Spleen (tissue), 11 donors: ENCODE results near the gene IL1RAPL2. TPM values are rescaled to one million over a fixed set of nuclear protein-coding genes. Genes with fewer than 3 reads are reported as not detected.
"Not testable (repeated sequence)": the region's sequence is repeated elsewhere in the genome, so short reads cannot be mapped to it uniquely, and the experiment has no call there.

ENCODE experiments used
- DNase-seq: peaks from one replicate; pipeline ENCODE4 v3.0.0-alpha.2; 2020
- H3K27ac ChIP-seq, 8 donors: fragments of 200-600 bp; sonication (generic) in 7 of 8; 1 replicate in 4 of 8; 2 replicates in 4 of 8; pipeline versions ENCODE4 v1.5.0 to v1.8.0; 2016 to 2021; ENCODE audit warnings: inconsistent platforms in 4 of 8, mild to moderate bottlenecking in 4 of 8, moderate library complexity in 1 of 8
- H3K27me3 ChIP-seq, 7 donors: fragments of 200-600 bp; sonication (generic) in 6 of 7; replicated peaks in 1 of 7; 1 replicate in 4 of 7; 2 replicates in 3 of 7; pipeline versions ENCODE4 v1.5.0 to v1.8.0; 2016 to 2021; ENCODE audit warnings: inconsistent platforms in 3 of 7, mild to moderate bottlenecking in 1 of 7
- H3K36me3 ChIP-seq, 6 donors: fragments of 200-600 bp; sonication (generic) in 5 of 6; 1 replicate in 4 of 6; 2 replicates in 2 of 6; pipeline versions ENCODE4 v1.5.0 to v1.8.0; 2016 to 2021; ENCODE audit warnings: inconsistent platforms in 2 of 6
- H3K4me1 ChIP-seq, 6 donors: fragments of 200-600 bp; sonication (generic) in 5 of 6; 1 replicate in 3 of 6; 2 replicates in 3 of 6; pipeline versions ENCODE4 v1.5.0 to v1.8.0; 2016 to 2021; ENCODE audit warnings: inconsistent platforms in 3 of 6
- H3K4me3 ChIP-seq, 8 donors: fragments of 200-600 bp; sonication (generic) in 7 of 8; 1 replicate in 4 of 8; 2 replicates in 4 of 8; pipeline versions ENCODE4 v1.5.0 to v1.8.0; 2016 to 2021; ENCODE audit warnings: inconsistent platforms in 4 of 8, mild to moderate bottlenecking in 4 of 8, moderate library complexity in 2 of 8
- H3K9me3 ChIP-seq, 8 donors: fragments of 200-600 bp; sonication (generic) in 7 of 8; 1 replicate in 4 of 8; 2 replicates in 4 of 8; pipeline versions ENCODE4 v1.5.0 to v1.8.0; 2016 to 2021; ENCODE audit warnings: inconsistent platforms in 4 of 8
- CTCF ChIP-seq, 11 experiments: fragments of 200-600 bp in 7 of 11; fragments of 450-650 bp in 4 of 11; sonication (generic) in 4 of 11; IDR thresholded peaks in 8 of 11; conservative IDR thresholded peaks in 3 of 11; 1 replicate in 7 of 11; 2 replicates in 4 of 11; pipeline versions ENCODE4 v1.4.0 to v1.8.0; 2016 to 2021; ENCODE audit warnings: antibody characterized with exemption in 11 of 11, inconsistent platforms in 4 of 11, mild to moderate bottlenecking in 1 of 11
- POLR2A ChIP-seq, 3 donors: fragments of 450-650 bp; IDR thresholded peaks; one replicate each; pipeline ENCODE4 v1.5.1; 2017; ENCODE audit warnings: antibody characterized with exemption in 3 of 3, mild to moderate bottlenecking in 1 of 3
- POLR2AphosphoS5 ChIP-seq, 3 donors: sonication (generic); formaldehyde crosslinking; IDR thresholded peaks; one replicate each; pipeline ENCODE4 v1.5.1; 2017; ENCODE audit warnings: antibody characterized with exemption in 3 of 3
- WGBS, 5 donors: extraction: QIAGEN DNeasy Blood & Tissue Kit in 3 of 5; methylation state at CpG; one replicate each; pipeline versions ENCODE4 v1.1.5 to v1.1.7; 2013 to 2018; 5-methylcytosine and 5-hydroxymethylcytosine counted together
- intact Hi-C: fragments of 100-400 bp; cut with DNase I; formaldehyde crosslinking; loops from one replicate; pipeline ENCODE4 v1.15.0; 2023; ENCODE audit warnings: low total_unique reads
- polyA plus RNA-seq, 3 donors: library from polyadenylated mRNA; stranded (reverse); fragments of 200-250 nt; gene quantifications; one replicate each; pipeline ENCODE4 v1.2.1, GENCODE V29; 2013
- total RNA-seq, 7 donors: library from RNA; depleted of rRNA in 3 of 7; stranded (reverse); fragments of >200 nt in 3 of 7; fragmentation: NEBNext Ultra II Directional in 4 of 7; extraction: Animal tissue kit (Norgen Biotek cat#: 25700) in 4 of 7; gene quantifications; one replicate each; pipeline versions ENCODE4 v1.1.0 to v1.2.1, GENCODE V29; 2016 to 2021
- donor health status: healthy with polysubstance abuse.
- donor health status: DM: no; HTN: no; CAD: no; lungs with moderate emphysema.
- donor health status: DM: no; HTN: no; CAD: no.
- donor health status: Bipolar disorder and iron deficiency.
- donor health status: healthy.
- donor health status: DM: no; HTN: no; CAD: no.
- donor health status: DM: yes; HTN: yes; CAD: no.

IL1RAPL2 gene
- total and polyA plus RNA-seq, 10 donors = not detected

DNA sequence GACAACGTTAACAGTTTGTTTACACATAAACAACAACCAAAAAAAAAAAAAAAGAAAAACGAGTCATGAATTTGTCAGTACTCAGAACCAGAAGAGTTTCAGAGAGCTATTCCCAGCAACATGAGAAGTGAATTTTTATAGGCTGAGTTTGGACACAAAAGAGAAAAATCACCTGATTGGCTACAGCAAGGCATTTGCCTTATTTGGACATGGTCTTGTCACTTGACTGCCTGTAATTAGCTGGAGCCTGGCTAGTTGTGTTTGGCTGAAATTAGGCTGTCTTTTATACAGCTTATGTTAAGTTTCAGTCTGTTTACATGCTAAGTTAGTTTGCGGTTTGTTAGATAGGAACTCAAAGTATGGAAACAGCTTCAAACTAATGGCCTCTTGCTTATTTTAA is 655.4 kb downstream of the IL1RAPL2 start:
- TF ChIP-seq CTCF (IDR thresholded peaks at IDR 0.05 in 8 of 11, conservative IDR thresholded peaks at IDR 0.05 in 3 of 11) = no peak
- no peak for TF ChIP-seq POLR2AphosphoS5 (IDR thresholded peaks at IDR 0.05)
- TF ChIP-seq POLR2A (IDR thresholded peaks at IDR 0.05) = no peak
- Histone ChIP-seq H3K4me3 (no peak overlapping the region), H3K27ac (no peak overlapping the region), H3K27me3 (no peaks in the 10 kb centered on the region), H3K36me3 (no peaks in the 10 kb centered on the region), H3K9me3 (peaks cover 0 to 7% (median 0%) of the 10 kb centered on the region in 8 donors), H3K4me1 (no peaks in the 10 kb centered on the region)
- 68 to 90% (median 73%) methylated on average over 3 of the region's 3 CpGs for WGBS, 5 donors
- no peak for DNase-seq
- intact Hi-C loops = no loop called here

GRCh38 chrX:105226499-105226898 is 660.5 kb downstream of the IL1RAPL2 start:
- Histone ChIP-seq H3K4me3 (no peak overlapping the region), H3K27me3 (no peaks in the 10 kb centered on the region), H3K4me1 (no peaks in the 10 kb centered on the region), H3K36me3 (no peaks in the 10 kb centered on the region), H3K27ac (no peak overlapping the region), H3K9me3 (no peaks in the 10 kb centered on the region)
- 61 to 91% (median 76%) methylated on average over 5 of the region's 5 CpGs for WGBS, 5 donors
- intact Hi-C loops = no loop called here
- TF ChIP-seq POLR2AphosphoS5 (IDR thresholded peaks at IDR 0.05) (no peak), POLR2A (IDR thresholded peaks at IDR 0.05) (no peak), CTCF (IDR thresholded peaks at IDR 0.05 in 8 of 11, conservative IDR thresholded peaks at IDR 0.05 in 3 of 11) (no peak)
- DNase-seq = no peak

DNA sequence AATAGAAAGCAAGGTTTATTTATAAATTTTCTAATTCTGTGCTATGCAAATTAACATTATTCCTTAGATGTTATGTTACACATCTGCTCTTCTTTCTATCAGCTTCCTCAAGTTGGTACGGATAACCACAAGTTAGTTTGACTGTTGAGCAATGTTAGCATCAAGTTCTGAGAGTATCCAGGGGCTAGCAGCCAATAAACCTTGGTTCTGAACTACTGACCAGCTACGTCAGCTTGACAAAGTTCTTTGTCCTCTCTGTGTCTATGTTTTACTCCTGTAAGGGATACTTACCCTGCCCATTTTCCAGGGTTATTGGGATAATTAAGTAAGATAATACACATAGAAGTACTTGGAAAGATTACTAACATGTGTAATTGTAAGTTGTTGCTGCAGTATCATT is 662.6 kb downstream of the IL1RAPL2 start:
- 69 to 86% (median 75%) methylated on average over 2 of the region's 2 CpGs for WGBS, 5 donors
- intact Hi-C loops = no loop called here
- Histone ChIP-seq H3K9me3 (no peaks in the 10 kb centered on the region), H3K4me3 (no peak overlapping the region), H3K4me1 (no peaks in the 10 kb centered on the region), H3K27ac (no peak overlapping the region), H3K27me3 (no peaks in the 10 kb centered on the region), H3K36me3 (no peaks in the 10 kb centered on the region)
- TF ChIP-seq POLR2AphosphoS5 (IDR thresholded peaks at IDR 0.05) (no peak), POLR2A (IDR thresholded peaks at IDR 0.05) (no peak), CTCF (IDR thresholded peaks at IDR 0.05 in 8 of 11, conservative IDR thresholded peaks at IDR 0.05 in 3 of 11) (no peak)
- no peak for DNase-seq

DNA sequence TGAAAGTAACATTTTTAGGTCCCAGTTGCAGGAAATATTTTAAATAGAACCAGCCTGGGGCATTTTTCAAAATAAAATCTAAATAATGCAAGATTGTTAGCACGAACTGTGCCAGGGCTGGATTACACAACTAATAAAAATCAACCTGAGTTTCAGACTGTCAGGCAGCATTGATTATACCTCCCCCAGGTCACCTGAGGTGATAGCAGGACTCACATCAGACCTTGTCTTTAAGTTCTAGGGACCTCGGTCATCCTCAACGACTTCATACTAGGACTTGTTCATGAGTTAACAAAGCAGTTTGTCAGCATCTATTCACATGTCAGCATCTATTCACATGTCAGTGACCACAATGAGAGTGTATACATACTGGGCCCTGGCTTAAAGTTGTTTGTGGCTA is 663.1 kb downstream of the IL1RAPL2 start:
- H3K4me1 ChIP-seq = no peaks in the 10 kb centered on the region
- H3K27ac ChIP-seq = no peak overlapping the region
- H3K36me3 ChIP-seq = no peaks in the 10 kb centered on the region
- 66 to 79% (median 69%) methylated on average over 3 of the region's 3 CpGs for WGBS, 5 donors
- DNase-seq = no peak
- H3K27me3 ChIP-seq = no peaks in the 10 kb centered on the region
- TF ChIP-seq POLR2A (IDR thresholded peaks at IDR 0.05) (no peak), POLR2AphosphoS5 (IDR thresholded peaks at IDR 0.05) (no peak), CTCF (IDR thresholded peaks at IDR 0.05 in 8 of 11, conservative IDR thresholded peaks at IDR 0.05 in 3 of 11) (no peak)
- H3K9me3 ChIP-seq = no peaks in the 10 kb centered on the region
- no peak overlapping the region for H3K4me3 ChIP-seq
- intact Hi-C loops = no loop called here

DNA sequence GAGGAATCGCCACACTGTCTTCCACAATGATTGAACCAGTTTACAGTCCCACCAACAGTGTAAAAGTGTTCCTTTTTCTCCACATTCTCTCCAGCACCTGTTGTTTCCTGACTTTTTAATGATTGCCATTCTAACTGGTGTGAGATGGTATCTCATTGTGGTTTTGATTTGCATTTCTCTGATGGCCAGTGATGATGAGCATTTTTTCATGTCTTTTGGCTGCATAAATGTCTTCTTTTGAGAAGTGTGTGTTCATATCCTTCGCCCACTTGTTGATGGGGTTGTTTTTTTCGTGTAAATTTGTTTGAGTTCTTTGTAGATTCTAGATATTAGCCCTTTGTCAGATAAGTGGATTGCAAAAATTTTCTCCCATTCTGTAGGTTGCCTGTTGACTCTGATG is 671.4 kb downstream of the IL1RAPL2 start:
- H3K9me3 ChIP-seq, DNase-seq, H3K36me3 ChIP-seq, H3K27me3 ChIP-seq, H3K4me1 ChIP-seq, H3K27ac ChIP-seq, H3K4me3 ChIP-seq, intact Hi-C loops: not testable (repeated sequence)
- WGBS, 5 donors = 58 to 75% (median 63%) methylated on average over 2 to 3 of the region's 3 CpGs
